ENCODE measurements around the gene PRAMEF20. TPM values are rescaled to one million over a fixed set of nuclear protein-coding genes. Genes with fewer than 3 reads are reported as not detected.

PRAMEF20 gene
- polyA plus RNA-seq, 1 experiment = not detected

- DNase-seq (ENCODE audit: low read depth, low spot score) = no peak
- Histone ChIP-seq H3K4me3 (ENCODE audit: low read depth, low read length) (no peak overlapping the region), H3K9me3 (ENCODE audit: control insufficient read depth, insufficient read depth, low read length) (peaks cover 78% of the 10 kb centered on the region), H3K27ac (ENCODE audit: low read depth, low read length) (no peak overlapping the region), H3K27me3 (ENCODE audit: control insufficient read depth, insufficient read depth, low read length) (no peaks in the 10 kb centered on the region)
- TF ChIP-seq CTCF (IDR thresholded peaks at IDR 0.05; ENCODE audit: low read depth, low read length) = no peak
- CTCF ChIA-PET = no interaction called here
- POLR2A ChIA-PET = no interaction called here
Measured at GRCh38 chr1:13462682-13463081, 52.4 kb downstream of the PRAMEF20 start.

GRCh38 chr1:13465515-13465914 lies 55.3 kb downstream of the PRAMEF20 start:
- no peak for TF ChIP-seq CTCF (IDR thresholded peaks at IDR 0.05; ENCODE audit: low read depth, low read length)
- H3K27ac ChIP-seq (ENCODE audit: low read depth, low read length) = no peak overlapping the region
- no peak for DNase-seq (ENCODE audit: low read depth, low spot score)
- ChIA-PET POLR2A (no interaction called here), CTCF (no interaction called here)
- peaks cover 80% of the 10 kb centered on the region for H3K9me3 ChIP-seq (ENCODE audit: control insufficient read depth, insufficient read depth, low read length)
- H3K27me3 ChIP-seq (ENCODE audit: control insufficient read depth, insufficient read depth, low read length) = no peaks in the 10 kb centered on the region
- no peak overlapping the region for H3K4me3 ChIP-seq (ENCODE audit: low read depth, low read length)

GRCh38 chr1:13469343-13469742 lies 59.1 kb downstream of the PRAMEF20 start:
- CTCF ChIA-PET = no interaction called here
- no peak for DNase-seq (ENCODE audit: low read depth, low spot score)
- POLR2A ChIA-PET = no interaction called here

More at GRCh38 chr1:13469343-13469742, 59.1 kb downstream of the PRAMEF20 start:
- H3K9me3 ChIP-seq (ENCODE audit: control insufficient read depth, insufficient read depth, low read length) = peaks cover 75% of the 10 kb centered on the region
- H3K4me3 ChIP-seq (ENCODE audit: low read depth, low read length) = no peak overlapping the region
- no peaks in the 10 kb centered on the region for H3K27me3 ChIP-seq (ENCODE audit: control insufficient read depth, insufficient read depth, low read length)
- H3K27ac ChIP-seq (ENCODE audit: low read depth, low read length) = no peak overlapping the region
- TF ChIP-seq CTCF (IDR thresholded peaks at IDR 0.05; ENCODE audit: low read depth, low read length) = no peak

Other genes with a start within 250 kb of the PRAMEF20 start
- gene HNRNPCL4, start 244.8 kb upstream of the PRAMEF20 start, polyA plus RNA-seq (2011; rRNA removed) = not detected in 2 replicates
- gene PRAMEF9, start 238.6 kb upstream of the PRAMEF20 start, polyA plus RNA-seq (2011; rRNA removed) = not detected in 2 replicates
- gene PRAMEF13, start 209.0 kb upstream of the PRAMEF20 start, polyA plus RNA-seq (2011; rRNA removed) = not detected in 2 replicates
- gene PRAMEF18, start 184.3 kb upstream of the PRAMEF20 start, polyA plus RNA-seq (2011; rRNA removed) = not detected in 2 replicates
- gene PRAMEF5, start 156.3 kb upstream of the PRAMEF20 start, polyA plus RNA-seq (2011; rRNA removed) = not detected in 2 replicates
- gene PRAMEF8, start 125.3 kb upstream of the PRAMEF20 start, polyA plus RNA-seq (2011; rRNA removed) = not detected in 2 replicates
- gene PRAMEF33, start 106.9 kb upstream of the PRAMEF20 start, polyA plus RNA-seq (2011; rRNA removed) = not detected in 2 replicates
- gene PRAMEF15, start 94.9 kb upstream of the PRAMEF20 start, polyA plus RNA-seq (2011; rRNA removed) = not detected in 2 replicates
- gene PRAMEF14, start 63.3 kb upstream of the PRAMEF20 start, polyA plus RNA-seq (2011; rRNA removed) = not detected in 2 replicates
- gene PRAMEF19, start 38.5 kb upstream of the PRAMEF20 start, polyA plus RNA-seq (2011; rRNA removed) = not detected in 2 replicates
- not detected in 2 replicates for gene PRAMEF17, start 20.8 kb upstream of the PRAMEF20 start, polyA plus RNA-seq (2011; rRNA removed)
- gene LRRC38, start 103.6 kb downstream of the PRAMEF20 start, polyA plus RNA-seq (2011; rRNA removed) = not detected in 2 replicates
- 0.55 and 0.57 TPM in 2 replicates for gene PDPN, start 173.4 kb downstream of the PRAMEF20 start, polyA plus RNA-seq (2011; rRNA removed)